ENCODE data around the gene FBXW7. TPM values are rescaled to one million over a fixed set of nuclear protein-coding genes. Genes with fewer than 3 reads are reported as not detected.

The FBXW7 gene
- total RNA-seq, 1 experiment from 2014 or later, result 33.5 TPM

- TF ChIP-seq CTCF (conservative IDR thresholded peaks at IDR 0.05; ENCODE audit: low read depth, low read length) (no peak), EZH2 (IDR thresholded peaks at IDR 0.05; ENCODE audit: borderline replicate concordance, low read depth, low read length, poor library complexity, severe bottlenecking) (no peak)
- no peak overlapping the region for H3K27ac ChIP-seq (ENCODE audit: low read depth, low read length, poor library complexity, severe bottlenecking)
- H3K4me3 ChIP-seq (ENCODE audit: low read depth, low read length, poor library complexity, severe bottlenecking), result no peak overlapping the region
- BruUV-seq (replicated peaks), result no TSS peak
- POLR2A ChIA-PET (ENCODE audit: low non-redundant PET), result no interaction called here
- no peaks in the 10 kb centered on the region for H3K9me3 ChIP-seq (ENCODE audit: low read depth, low read length, poor library complexity, severe bottlenecking)
- intact Hi-C loops (cut with micrococcal nuclease; ENCODE audit: unreplicated experiment), result no loop called here
- DNase-seq (ENCODE audit: low spot score), result no peak
- H3K27me3 ChIP-seq (replicated peaks; ENCODE audit: insufficient read depth, low read depth, low read length, poor library complexity), result no peaks in the 10 kb centered on the region
- peaks cover 15% of the 10 kb centered on the region for H3K4me1 ChIP-seq (ENCODE audit: insufficient read depth, low read length, poor library complexity, severe bottlenecking)
- H3K36me3 ChIP-seq (ENCODE audit: insufficient read depth, low read length, poor library complexity, severe bottlenecking), result no peaks in the 10 kb centered on the region
- CTCF ChIA-PET, result no interaction called here
Measured at GRCh38 chr4:152401424-152401823, 134.5 kb downstream of the FBXW7 start.

- Histone ChIP-seq H3K9me3 (ENCODE audit: low read depth, low read length, poor library complexity, severe bottlenecking) (no peaks in the 10 kb centered on the region), H3K27me3 (replicated peaks; ENCODE audit: insufficient read depth, low read depth, low read length, poor library complexity) (no peaks in the 10 kb centered on the region), H3K36me3 (ENCODE audit: insufficient read depth, low read length, poor library complexity, severe bottlenecking) (no peaks in the 10 kb centered on the region), H3K4me3 (ENCODE audit: low read depth, low read length, poor library complexity, severe bottlenecking) (no peak overlapping the region), H3K27ac (ENCODE audit: low read depth, low read length, poor library complexity, severe bottlenecking) (no peak overlapping the region), H3K4me1 (ENCODE audit: insufficient read depth, low read length, poor library complexity, severe bottlenecking) (peaks cover 24% of the 10 kb centered on the region)
- no peak for TF ChIP-seq CTCF (conservative IDR thresholded peaks at IDR 0.05; ENCODE audit: low read depth, low read length)
- no peak for TF ChIP-seq EZH2 (IDR thresholded peaks at IDR 0.05; ENCODE audit: borderline replicate concordance, low read depth, low read length, poor library complexity, severe bottlenecking)
- intact Hi-C loops (cut with micrococcal nuclease; ENCODE audit: unreplicated experiment), result no loop called here
- no TSS peak for BruUV-seq (replicated peaks)
- CTCF ChIA-PET, result no interaction called here
- POLR2A ChIA-PET (ENCODE audit: low non-redundant PET), result no interaction called here
- DNase-seq (ENCODE audit: low spot score), result no peak
Measured at GRCh38 chr4:152399246-152399645, 136.6 kb downstream of the FBXW7 start.

GRCh38 chr4:152398060-152398459 lies 137.8 kb downstream of the FBXW7 start:
- TF ChIP-seq CTCF (conservative IDR thresholded peaks at IDR 0.05; ENCODE audit: low read depth, low read length) (peak; percentile 65), EZH2 (IDR thresholded peaks at IDR 0.05; ENCODE audit: borderline replicate concordance, low read depth, low read length, poor library complexity, severe bottlenecking) (no peak)
- CTCF ChIA-PET, result no interaction called here
- DNase-seq (ENCODE audit: low spot score), result peak; percentile 51
- Histone ChIP-seq H3K27ac (ENCODE audit: low read depth, low read length, poor library complexity, severe bottlenecking) (no peak overlapping the region), H3K4me3 (ENCODE audit: low read depth, low read length, poor library complexity, severe bottlenecking) (no peak overlapping the region), H3K36me3 (ENCODE audit: insufficient read depth, low read length, poor library complexity, severe bottlenecking) (no peaks in the 10 kb centered on the region), H3K9me3 (ENCODE audit: low read depth, low read length, poor library complexity, severe bottlenecking) (no peaks in the 10 kb centered on the region), H3K4me1 (ENCODE audit: insufficient read depth, low read length, poor library complexity, severe bottlenecking) (peaks cover 16% of the 10 kb centered on the region), H3K27me3 (replicated peaks; ENCODE audit: insufficient read depth, low read depth, low read length, poor library complexity) (no peaks in the 10 kb centered on the region)
- POLR2A ChIA-PET (ENCODE audit: low non-redundant PET), result no interaction called here
- intact Hi-C loops (cut with micrococcal nuclease; ENCODE audit: unreplicated experiment), result no loop called here
- BruUV-seq (replicated peaks), result no TSS peak
